ENCODE results near the gene HAP1.

DNA sequence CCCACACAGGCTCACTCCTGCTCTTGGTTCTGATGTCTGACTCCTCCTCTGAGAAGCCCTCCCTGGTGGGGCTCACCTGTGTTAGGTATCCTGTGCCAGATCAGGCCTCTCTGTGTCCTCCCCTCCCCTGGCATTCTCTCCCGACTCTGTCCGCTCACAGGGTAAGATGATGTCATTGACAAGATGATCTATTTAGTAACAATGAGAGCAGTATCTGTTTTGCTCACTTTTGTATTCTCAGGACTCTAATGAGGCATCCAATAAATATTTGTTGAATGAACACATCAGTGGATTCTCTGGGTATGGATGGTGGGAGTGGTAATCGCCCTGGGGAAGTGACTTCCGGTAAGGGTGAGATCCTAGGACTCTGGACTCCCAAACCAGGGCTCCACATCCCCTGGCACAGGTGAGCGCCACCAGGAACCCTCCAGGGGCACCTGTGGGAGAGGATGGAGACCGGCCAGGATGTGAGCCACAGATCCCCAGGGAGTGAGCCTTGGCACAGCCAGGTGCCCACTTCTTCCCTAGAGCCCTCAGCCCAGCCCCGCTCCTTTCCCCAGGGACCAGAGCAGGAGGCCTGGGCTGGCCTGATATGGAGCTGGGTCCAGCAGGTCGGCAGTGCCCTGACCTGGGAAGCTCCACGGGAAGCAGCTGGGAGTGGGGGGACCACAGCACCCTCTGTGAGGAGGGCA lies 5.4 kb upstream of the HAP1 start:
- TF ChIP-seq, protein P1, sequence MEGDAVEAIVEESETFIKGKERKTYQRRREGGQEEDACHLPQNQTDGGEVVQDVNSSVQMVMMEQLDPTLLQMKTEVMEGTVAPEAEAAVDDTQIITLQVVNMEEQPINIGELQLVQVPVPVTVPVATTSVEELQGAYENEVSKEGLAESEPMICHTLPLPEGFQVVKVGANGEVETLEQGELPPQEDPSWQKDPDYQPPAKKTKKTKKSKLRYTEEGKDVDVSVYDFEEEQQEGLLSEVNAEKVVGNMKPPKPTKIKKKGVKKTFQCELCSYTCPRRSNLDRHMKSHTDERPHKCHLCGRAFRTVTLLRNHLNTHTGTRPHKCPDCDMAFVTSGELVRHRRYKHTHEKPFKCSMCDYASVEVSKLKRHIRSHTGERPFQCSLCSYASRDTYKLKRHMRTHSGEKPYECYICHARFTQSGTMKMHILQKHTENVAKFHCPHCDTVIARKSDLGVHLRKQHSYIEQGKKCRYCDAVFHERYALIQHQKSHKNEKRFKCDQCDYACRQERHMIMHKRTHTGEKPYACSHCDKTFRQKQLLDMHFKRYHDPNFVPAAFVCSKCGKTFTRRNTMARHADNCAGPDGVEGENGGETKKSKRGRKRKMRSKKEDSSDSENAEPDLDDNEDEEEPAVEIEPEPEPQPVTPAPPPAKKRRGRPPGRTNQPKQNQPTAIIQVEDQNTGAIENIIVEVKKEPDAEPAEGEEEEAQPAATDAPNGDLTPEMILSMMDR (IDR thresholded peaks at IDR 0.05; ENCODE audit: low read length): no peak
- TF ChIP-seq EZH2 (IDR thresholded peaks at IDR 0.05; ENCODE audit: borderline replicate concordance, low read length): no peak
